CD4-positive, alpha-beta T cell treated with Interferon alpha-2 for 1 hour (primary cell): ENCODE measurements around the gene NOPCHAP1.

Experiments used
- DNase-seq, 2 donors: peaks; one replicate each; pipeline ENCODE4 v3.0.0-alpha.2; 2020 to 2022

Gene NOPCHAP1

DNA sequence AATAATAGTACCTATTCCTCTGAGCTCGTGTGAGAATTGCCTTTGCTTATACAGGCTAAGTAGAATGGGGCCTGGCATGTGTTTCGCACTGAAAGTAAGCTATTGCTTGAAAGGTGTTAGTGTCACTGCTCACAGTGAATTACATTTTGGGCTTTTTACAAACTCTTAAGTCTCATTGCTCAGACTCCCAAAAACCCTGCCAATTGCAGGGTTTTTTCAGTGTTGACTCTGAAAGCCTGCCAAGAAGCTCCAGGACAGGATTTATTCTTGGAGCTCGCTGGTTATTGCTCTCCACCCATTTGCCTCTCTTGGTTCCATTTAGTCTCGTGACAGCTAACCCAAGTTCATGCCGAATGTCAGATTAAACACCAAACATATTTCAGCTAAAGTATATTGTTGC is 39.8 kb downstream of the NOPCHAP1 start:
- no peak for DNase-seq

DNA sequence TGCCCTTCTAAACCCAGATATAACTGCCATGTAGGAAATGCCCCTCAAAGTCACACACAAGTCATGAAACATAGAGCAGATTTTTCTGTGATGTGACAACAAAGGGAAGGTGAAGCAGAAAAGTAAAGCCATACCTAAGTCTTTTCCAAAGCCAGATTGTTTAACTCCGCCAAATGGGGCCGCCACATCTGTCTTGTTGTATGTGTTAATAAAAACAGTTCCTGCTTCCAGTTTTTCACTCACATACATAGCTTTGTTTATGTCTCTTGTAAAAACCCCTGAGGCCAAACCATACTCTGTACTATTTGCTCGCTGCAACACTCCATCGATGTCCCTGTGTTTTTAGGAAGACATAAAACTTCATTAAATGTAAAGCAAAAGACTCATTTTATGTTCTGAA is 40.3 kb downstream of the NOPCHAP1 start:
- no peak for DNase-seq

DNA sequence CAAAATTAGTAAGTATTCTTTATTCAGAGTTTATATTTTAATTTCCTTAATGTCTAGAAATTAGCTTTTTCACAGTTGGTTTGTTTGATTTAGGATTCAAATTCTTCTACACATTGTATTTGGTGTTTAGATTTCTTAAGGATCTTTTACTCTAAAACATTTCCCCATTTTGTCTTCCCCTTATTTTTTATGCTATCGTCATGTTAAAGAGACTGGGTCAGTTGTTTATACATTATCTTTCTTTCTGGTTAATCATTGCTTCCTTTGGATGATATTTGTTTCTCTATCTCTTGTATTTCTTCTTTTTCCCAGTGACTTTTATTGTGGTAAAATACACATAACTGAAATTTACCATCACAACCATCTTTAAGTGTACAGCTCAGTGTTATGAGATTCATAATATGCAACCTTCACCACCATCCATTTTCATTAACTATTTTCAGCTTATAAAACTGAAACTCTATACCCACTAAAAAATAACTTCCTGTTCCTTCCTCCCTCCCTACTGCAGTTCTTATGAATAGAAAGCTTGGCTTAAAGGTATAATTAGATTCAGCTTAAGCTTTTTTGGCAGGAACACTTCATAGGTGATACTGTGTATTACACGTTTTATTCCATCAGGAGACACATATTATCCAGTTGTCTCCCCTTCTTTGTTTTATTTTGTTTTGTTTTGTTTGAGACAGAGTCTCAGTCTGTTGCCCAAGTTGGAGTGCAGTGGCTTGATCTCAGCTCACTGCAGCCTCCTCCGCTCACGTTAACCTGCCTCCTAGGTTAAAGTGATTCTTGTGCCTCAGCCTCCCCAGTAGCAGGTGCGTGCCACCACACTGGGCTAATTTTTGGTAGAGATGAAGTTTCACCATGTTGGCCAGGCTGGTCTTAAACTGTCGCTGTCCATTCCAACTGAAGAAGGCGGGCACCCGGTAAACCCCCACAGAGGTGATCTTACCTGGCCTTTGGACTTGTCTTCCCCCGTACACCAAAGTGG is 45.0 kb downstream of the NOPCHAP1 start:
- no peak for DNase-seq

DNA sequence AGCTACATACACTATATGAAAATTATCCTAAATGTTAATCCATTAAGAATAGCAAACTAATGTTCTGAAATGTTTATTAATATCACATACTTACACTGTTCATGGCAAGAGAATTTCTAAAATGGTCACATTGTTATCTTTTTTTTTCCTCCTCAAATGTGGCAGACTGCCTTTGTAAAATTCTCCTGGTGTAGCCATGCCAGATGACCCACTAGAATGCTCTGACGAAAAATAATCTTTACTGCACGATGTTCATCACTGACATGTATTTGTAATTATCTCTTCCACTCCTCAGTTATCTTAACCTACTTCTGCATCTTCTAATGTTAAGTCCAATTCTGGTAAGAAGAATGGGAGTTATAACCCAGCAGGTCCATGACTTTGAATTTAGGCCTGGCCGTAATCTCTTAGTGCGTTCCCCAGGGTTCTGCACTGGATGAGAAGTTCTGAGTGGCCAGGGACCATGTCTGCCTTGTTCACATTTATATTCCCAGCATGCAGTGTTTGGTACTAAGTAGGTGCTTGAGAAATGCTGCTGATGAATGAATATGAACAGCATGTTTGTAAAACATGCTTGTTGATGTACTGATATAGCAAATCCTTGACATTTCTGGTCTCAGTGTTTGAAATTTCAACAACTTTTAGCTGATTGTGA is 46.7 kb downstream of the NOPCHAP1 start:
- no peak for DNase-seq

DNA sequence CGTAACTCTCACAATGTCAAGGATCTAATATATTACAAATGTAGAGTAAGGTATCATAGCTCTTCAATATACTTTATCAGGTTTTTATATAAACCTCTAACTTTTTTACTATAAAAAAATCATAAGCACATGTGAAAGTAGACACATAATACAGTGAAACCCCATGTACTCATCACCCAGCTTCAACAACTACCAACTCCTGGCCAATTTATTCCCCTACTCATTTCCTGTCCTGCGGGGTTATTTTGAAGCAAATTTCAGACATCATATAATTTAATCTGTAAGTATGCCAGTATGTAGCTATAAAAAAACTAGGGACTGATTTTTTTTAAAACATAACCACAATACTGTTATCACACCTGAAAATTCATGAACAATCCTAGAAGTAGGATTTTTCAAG is 47.7 kb downstream of the NOPCHAP1 start:
- DNase-seq = no peak
